ENCODE results near the gene GAS6.

DNA sequence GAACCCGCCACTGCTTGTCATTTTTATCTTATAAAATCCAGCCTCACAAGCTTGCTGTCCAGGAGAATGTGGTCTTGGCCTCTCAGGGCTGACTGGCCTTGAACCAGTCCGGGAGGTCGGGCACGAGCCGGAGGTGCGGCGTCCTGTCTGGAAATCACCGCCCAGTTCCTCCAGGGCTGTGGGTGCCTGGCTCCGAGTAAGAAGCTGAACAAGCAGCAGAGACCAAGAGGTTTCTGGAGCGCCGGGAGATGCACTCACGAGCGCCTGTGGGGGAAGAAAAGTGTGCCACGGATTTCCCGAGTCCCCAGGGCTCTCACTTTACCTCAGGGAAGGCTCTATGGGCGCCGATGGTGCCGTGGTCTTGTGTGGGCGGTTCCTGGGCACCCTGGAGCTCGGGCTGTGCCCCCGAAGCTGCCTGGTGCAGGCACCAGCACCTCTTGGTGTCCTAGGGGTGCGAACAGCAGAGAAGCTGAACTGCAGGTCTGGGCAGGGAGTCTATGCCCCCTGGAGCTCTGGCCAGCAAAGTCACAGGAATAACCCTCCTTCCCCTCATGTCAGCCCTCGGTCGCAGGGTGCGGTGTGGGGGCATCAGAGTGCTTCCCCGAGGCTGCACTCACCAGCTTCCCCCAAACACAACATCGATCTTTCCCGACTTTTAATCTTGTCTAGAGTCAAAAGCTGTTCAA, 50.0 kb downstream of the GAS6 start:
- TF ChIP-seq FOXK1 (CRISPR knock-in tag; IDR thresholded peaks at IDR 0.05; ENCODE audit: borderline replicate concordance) (no peak), PTBP1 (IDR thresholded peaks at IDR 0.05; ENCODE audit: low read depth, low read length) (no peak), SETDB1 (IDR thresholded peaks at IDR 0.05; ENCODE audit: low read length) (no peak), GABPA (tag; conservative IDR thresholded peaks at IDR 0.05; ENCODE audit: low read depth) (no peak), ZNF124 (CRISPR knock-in tag; IDR thresholded peaks at IDR 0.05) (no peak)

Data from K562 (cell line).